Osteoblast (primary cell): ENCODE data around the gene OCA2. TPM values are rescaled to one million over a fixed set of nuclear protein-coding genes. Genes with fewer than 3 reads are reported as not detected.

Experiments used
- DNase-seq: peaks from one replicate; pipeline ENCODE4 v3.0.0; 2011; ENCODE audit warnings: low spot score, mixed read lengths; ENCODE audit not compliant: insufficient read length; ENCODE audit errors: missing footprints
- H2AFZ ChIP-seq: 2 replicates; pipeline ENCODE4 v1.6.0; 2011; ENCODE audit warnings: mild to moderate bottlenecking, low read length
- H3K27ac ChIP-seq: 2 replicates; pipeline ENCODE4 v1.5.1; 2011; ENCODE audit warnings: mild to moderate bottlenecking, low read depth, low read length, moderate library complexity
- H3K27me3 ChIP-seq: 2 replicates; pipeline ENCODE4 v1.6.0; 2012; ENCODE audit warnings: mild to moderate bottlenecking, control low read depth, inconsistent platforms, low read length, moderate library complexity; ENCODE audit not compliant: insufficient read depth
- H3K36me3 ChIP-seq: 2 replicates; pipeline ENCODE4 v1.5.1; 2011; ENCODE audit warnings: mild to moderate bottlenecking, low read length, control low read depth, moderate library complexity; ENCODE audit not compliant: insufficient read depth
- H3K4me1 ChIP-seq: 2 replicates; pipeline ENCODE4 v1.5.1; 2011; ENCODE audit warnings: mild to moderate bottlenecking, low read length, control low read depth, moderate library complexity; ENCODE audit not compliant: insufficient read depth
- H3K4me2 ChIP-seq: 2 replicates; pipeline ENCODE4 v1.6.0; 2011; ENCODE audit warnings: mild to moderate bottlenecking, low read length; ENCODE audit not compliant: insufficient read depth
- H3K4me3 ChIP-seq: fragments of 200-600 bp; sonication (generic); 3 replicates; pipeline ENCODE4 v1.5.1; 2012; ENCODE audit warnings: mild to moderate bottlenecking, low read length, inconsistent platforms; ENCODE audit not compliant: insufficient read depth
- H3K79me2 ChIP-seq: 2 replicates; pipeline ENCODE4 v1.6.0; 2012; ENCODE audit warnings: mild to moderate bottlenecking, low read length, control low read depth, inconsistent platforms; ENCODE audit not compliant: insufficient read depth
- H3K9me3 ChIP-seq: 2 replicates; pipeline ENCODE4 v1.5.1; 2011; ENCODE audit warnings: low read depth, low read length, control low read depth
- H4K20me1 ChIP-seq: 2 replicates; pipeline ENCODE4 v1.6.0; 2012; ENCODE audit warnings: mild to moderate bottlenecking, low read length, control low read depth; ENCODE audit not compliant: insufficient read depth
- total RNA-seq: library from RNA; depleted of rRNA; stranded (reverse); fragments of >200 nt; gene quantifications from 2 replicates; pipeline ENCODE4 v1.2.3, GENCODE V29; 2012
- TF ChIP-seq, protein P1 (sequence below): IDR thresholded peaks from 2 replicates; pipeline ENCODE4 v1.5.1; 2011; ENCODE audit warnings: mild to moderate bottlenecking, low read depth, low read length, moderate library complexity; ENCODE audit errors: extremely low read depth

Gene OCA2
- total RNA-seq, 1 donor = not detected

DNA sequence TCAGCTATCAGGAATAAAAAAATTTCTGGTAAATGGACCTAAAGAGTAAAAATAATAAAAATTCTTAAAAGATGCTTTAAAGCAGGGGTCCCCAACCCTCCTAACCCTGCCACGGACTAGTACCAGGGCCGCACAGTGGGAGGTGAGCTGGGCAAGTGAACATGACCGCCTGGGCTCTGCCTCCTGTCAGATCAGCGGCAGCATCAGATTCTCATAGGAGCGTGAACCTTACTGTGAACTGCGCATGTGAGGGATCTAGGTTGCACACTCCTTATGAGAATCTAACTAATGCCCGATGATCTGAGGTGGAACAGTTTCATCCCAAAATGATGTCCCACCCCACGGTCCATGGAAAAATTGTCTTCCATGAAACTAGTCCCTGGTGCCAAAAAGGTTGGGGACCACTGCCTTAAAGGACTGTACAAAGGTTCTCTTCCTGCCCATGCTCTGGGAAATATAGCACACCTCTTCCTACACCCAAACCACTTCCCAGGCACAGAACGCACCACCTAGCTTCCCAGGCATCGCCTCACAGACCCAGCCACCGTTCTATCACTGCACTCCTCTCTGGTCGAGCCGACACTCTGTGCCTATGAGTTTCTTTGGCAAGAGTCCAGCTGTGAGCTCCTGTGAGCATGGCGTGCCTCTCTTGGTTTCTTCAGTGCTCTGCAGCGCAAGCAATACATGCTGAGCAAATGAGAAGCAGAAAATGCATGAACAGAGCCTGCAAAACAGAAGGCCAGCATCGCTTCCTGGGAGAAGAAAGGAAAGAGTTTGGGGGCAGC lies 104.9 kb downstream of the OCA2 start:
- H3K4me1 ChIP-seq = no peaks in the 10 kb centered on the region
- H3K27me3 ChIP-seq = no peaks in the 10 kb centered on the region
- H3K4me3 ChIP-seq = no peak overlapping the region
- DNase-seq = no peak
- H3K9me3 ChIP-seq = peaks cover 3% of the 10 kb centered on the region
- H4K20me1 ChIP-seq = no peaks in the 10 kb centered on the region
- no peaks in the 10 kb centered on the region for H3K79me2 ChIP-seq
- no peak overlapping the region for H2AFZ ChIP-seq
- TF ChIP-seq, protein P1, sequence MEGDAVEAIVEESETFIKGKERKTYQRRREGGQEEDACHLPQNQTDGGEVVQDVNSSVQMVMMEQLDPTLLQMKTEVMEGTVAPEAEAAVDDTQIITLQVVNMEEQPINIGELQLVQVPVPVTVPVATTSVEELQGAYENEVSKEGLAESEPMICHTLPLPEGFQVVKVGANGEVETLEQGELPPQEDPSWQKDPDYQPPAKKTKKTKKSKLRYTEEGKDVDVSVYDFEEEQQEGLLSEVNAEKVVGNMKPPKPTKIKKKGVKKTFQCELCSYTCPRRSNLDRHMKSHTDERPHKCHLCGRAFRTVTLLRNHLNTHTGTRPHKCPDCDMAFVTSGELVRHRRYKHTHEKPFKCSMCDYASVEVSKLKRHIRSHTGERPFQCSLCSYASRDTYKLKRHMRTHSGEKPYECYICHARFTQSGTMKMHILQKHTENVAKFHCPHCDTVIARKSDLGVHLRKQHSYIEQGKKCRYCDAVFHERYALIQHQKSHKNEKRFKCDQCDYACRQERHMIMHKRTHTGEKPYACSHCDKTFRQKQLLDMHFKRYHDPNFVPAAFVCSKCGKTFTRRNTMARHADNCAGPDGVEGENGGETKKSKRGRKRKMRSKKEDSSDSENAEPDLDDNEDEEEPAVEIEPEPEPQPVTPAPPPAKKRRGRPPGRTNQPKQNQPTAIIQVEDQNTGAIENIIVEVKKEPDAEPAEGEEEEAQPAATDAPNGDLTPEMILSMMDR = no peak
- H3K27ac ChIP-seq = no peak overlapping the region
- no peaks in the 10 kb centered on the region for H3K36me3 ChIP-seq
- no peak overlapping the region for H3K4me2 ChIP-seq

DNA sequence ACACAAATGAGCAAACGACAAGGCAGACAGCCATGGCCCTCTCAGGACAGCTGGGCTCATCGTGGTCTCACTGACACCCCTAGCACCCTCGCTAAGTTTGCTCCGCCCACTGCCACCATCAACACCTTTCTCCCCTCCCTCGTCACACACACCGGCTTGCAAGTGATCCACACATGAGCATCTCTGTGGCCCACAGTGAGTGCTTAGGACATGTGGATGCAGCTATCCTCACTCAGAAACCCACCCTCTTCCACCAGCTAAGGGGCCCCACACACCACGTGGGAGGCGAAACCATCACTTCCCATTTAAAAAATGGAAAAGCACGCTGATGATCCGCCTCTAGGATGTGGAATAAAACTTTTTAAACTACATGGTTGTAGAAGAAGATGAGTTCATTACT lies 105.6 kb downstream of the OCA2 start:
- H3K4me1 ChIP-seq = no peaks in the 10 kb centered on the region
- H3K27me3 ChIP-seq = no peaks in the 10 kb centered on the region
- no peak overlapping the region for H3K4me3 ChIP-seq
- no peak overlapping the region for H3K27ac ChIP-seq
- no peak for DNase-seq
- no peak overlapping the region for H3K4me2 ChIP-seq
- TF ChIP-seq, protein P1 = no peak
- peaks cover 3% of the 10 kb centered on the region for H3K9me3 ChIP-seq
- H3K79me2 ChIP-seq = no peaks in the 10 kb centered on the region
- H3K36me3 ChIP-seq = no peaks in the 10 kb centered on the region
- no peaks in the 10 kb centered on the region for H4K20me1 ChIP-seq
- no peak overlapping the region for H2AFZ ChIP-seq

- no peaks in the 10 kb centered on the region for H3K36me3 ChIP-seq
- no peaks in the 10 kb centered on the region for H3K4me1 ChIP-seq
- H2AFZ ChIP-seq = no peak overlapping the region
- TF ChIP-seq, protein P1 = no peak
- no peaks in the 10 kb centered on the region for H3K27me3 ChIP-seq
- no peak overlapping the region for H3K4me3 ChIP-seq
- no peak for DNase-seq
- H3K9me3 ChIP-seq = peaks cover 3% of the 10 kb centered on the region
- H3K79me2 ChIP-seq = no peaks in the 10 kb centered on the region
- no peaks in the 10 kb centered on the region for H4K20me1 ChIP-seq
- no peak overlapping the region for H3K4me2 ChIP-seq
- H3K27ac ChIP-seq = no peak overlapping the region
Measured at GRCh38 chr15:27990521-27991515, 108.3 kb downstream of the OCA2 start.

DNA sequence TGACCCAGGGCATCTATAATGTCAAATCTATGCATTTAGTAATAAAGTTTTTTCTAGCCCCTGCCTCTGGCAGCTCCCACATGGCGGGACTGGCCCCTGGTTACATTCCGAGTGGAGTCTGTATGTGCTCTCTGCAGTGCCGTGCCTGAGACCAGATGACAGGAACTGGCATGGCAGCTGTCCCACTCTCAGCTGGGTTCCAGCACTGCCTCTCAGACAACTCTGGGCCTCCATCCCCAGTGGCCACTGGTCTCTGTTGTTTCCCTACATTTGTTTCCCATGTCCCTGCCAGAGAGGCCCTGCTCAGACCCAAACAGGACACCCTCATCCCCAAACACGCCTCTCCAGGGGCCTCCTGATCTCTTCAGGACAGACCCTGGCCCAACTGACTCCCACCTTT lies 109.3 kb downstream of the OCA2 start:
- peaks cover 3% of the 10 kb centered on the region for H3K9me3 ChIP-seq
- H3K4me3 ChIP-seq = no peak overlapping the region
- H3K4me1 ChIP-seq = no peaks in the 10 kb centered on the region
- TF ChIP-seq, protein P1 = no peak
- H2AFZ ChIP-seq = no peak overlapping the region
- H3K27me3 ChIP-seq = no peaks in the 10 kb centered on the region
- no peak for DNase-seq
- no peaks in the 10 kb centered on the region for H3K79me2 ChIP-seq
- H3K36me3 ChIP-seq = no peaks in the 10 kb centered on the region
- H3K27ac ChIP-seq = no peak overlapping the region
- no peak overlapping the region for H3K4me2 ChIP-seq
- H4K20me1 ChIP-seq = no peaks in the 10 kb centered on the region
